Activated T-cell treated with anti-CD3 and anti-CD28 coated beads, Interleukin-2, amount 50 U/mL, for 1 hour (primary cell): ENCODE results near the gene NDUFB10.
"Not testable (repeated sequence)": the region's sequence is repeated elsewhere in the genome, so short reads cannot be mapped to it uniquely, and the experiment has no call there.

Experiments
- DNase-seq: peaks from one replicate; pipeline ENCODE4 v3.0.0-alpha.2; 2020

NDUFB10 gene

DNA sequence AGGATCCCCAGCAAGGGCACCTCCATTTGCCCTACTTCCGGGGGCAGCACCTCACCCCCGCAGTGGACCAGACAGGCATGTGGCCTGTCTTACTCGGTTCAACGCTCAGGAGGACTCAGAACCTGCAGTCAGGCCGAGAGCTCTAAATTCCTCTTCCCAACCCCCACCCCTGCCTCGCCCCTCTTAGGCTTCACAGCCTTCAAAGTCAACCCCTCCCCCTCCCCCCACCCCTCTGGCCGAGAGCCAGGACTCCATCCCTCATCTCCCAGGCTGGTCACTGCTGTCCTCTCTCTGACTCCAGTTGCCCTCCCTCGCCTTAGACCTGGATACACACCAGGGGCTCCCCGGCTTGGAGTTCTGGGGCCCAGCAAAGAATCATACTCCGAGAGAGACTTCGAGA is 33.1 kb upstream of the NDUFB10 start:
- DNase-seq: no peak

DNA sequence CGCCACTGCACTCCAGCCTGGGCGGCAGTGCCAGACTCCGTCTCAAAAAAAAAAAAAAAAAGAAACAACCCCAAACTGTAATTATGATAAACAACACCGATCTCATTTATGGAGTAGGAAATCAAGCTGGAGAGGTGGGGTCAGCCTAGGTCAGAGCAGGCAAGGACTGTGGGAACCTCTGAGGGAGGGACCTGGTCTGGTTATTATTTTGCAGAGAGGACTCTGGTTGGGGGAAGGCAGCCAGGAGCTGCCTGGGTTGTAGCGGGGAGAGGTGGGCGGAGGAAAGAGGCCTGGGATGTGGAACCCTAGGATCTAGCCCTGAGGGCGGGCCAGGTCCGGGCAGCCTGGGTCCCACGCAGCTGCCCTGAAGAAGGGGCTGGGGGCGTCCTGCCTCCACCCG is 30.2 kb upstream of the NDUFB10 start:
- DNase-seq: no peak

DNA sequence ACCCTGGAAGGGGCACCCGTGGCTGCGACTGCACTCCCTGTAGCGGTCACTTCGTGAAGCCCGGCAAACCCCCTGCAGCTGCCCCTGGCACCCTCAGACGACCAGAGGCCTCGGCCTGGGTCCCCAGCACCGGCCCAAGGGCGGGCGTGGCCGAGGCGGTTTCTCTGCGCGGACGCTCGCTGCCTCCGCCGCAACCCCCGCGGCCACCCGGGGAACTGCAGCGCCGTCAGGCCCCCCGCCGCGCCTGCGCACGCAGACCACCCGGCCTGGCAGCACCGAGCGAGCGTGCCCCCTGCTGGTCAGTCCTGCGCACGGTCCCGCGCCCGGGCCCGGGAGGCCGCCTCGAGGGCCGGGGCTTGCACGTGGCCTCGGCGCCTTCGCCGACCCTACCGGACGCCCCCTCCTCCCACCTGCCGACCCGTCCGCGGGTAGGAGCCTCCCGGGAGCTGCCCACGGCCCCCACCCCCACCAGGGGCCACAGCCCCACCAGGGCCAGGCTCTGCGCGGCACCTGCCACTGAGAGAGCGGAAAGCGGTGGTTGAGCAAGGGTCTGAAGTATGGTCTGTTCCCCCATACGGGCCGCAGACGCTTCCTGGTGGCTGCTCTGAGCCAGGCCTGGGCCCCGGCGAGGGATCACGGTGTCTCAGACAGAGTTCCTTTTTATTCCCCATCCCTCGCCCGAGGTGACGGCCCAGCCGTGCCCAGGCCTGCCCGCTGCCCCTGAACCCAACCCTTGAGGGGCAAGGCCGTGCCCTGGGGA is 29.6 kb upstream of the NDUFB10 start:
- DNase-seq: peak; percentile 96

DNA sequence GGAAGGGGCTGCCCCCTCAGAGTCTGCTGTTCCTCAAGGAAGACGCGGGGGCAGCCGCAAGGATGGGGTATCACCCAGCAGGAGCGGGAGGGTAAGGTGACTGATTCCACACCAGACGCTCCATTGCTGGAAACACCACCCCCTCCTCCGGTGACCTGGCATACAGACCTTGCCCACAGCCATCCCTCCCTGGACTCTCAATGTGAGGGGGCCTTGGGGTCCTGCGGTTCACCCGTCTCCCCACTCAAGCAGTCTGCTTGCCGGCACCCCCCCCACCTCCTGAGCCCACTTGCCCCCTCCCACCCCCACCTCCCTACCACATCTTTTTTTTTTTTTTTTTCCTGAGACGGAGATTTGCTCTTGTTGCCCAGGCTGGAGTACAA is 29.0 kb upstream of the NDUFB10 start:
- DNase-seq: no peak

DNA sequence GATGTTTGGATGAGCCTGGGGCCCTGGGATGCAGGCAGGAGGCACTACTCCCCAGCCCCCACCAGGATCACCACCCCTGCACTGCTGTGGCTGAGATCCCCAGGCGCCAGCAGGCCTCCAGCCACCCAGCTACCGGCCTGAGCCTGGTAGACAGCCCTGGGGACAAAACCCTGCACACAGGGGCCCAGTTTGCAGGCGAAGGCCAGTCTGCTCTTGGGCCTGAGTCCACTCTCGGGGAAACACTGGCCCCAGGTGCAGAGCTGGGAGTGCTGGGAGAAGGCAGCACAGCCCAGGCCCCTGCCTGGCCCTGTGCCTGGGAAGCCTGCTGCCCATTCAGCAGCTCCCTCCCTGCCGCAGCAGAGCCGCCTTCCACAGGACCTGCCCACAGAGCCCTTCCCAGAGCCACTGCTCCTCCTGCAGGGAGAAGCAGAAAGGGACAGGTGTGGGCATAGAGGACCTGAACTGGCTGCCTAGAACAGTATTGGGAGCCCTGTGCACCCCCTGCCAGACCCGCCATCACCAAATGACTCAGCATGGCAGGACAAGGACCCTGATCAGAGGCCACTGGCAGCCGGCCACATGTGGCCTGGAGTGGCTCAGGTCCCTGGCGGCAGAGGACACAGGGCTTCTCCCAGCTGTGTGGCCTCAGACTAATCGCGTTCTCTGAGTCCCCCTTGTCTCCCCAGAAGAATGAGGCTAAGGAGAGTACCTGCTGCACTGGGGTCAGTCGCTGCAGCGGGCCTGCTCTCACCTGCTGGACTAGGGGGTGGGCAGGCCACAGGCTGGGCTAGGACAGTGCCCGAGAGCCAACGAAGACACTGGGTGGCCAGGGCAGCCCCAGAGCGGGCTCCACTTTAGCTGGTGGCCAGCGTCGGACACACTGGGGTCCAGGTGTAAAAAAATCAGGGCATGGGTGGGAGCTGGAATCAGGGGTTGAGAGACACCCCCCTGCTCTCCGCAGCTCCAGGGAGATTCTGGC is 27.0 kb upstream of the NDUFB10 start:
- DNase-seq: no peak

DNA sequence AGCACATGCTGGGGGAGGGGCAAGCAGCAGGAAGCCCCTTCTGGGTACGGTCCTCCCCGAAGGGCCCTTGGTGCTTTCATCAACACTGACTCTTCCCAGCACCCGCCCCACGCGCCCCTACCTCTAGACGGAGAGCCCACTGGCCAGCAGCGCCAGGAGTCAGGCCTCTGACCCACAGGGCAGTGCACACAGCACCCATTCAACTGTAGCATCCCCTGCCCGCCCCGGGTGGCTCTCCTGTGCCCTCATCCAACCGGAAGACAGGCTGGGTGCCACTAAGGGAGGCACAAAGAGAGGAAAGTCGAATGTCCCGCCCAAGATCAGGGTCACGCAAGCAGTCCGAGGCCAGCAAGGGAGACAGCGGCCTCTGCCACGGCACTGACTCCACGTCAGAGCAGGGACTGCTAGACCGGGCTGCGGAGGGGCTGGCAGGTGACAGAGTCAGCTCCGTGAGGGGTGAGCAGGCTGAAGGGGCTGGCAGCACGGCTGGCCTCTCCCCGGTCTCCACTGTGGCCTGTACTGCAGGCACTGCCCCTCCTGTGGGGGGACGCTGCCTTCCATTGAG is 26.2 kb upstream of the NDUFB10 start:
- no peak for DNase-seq

DNA sequence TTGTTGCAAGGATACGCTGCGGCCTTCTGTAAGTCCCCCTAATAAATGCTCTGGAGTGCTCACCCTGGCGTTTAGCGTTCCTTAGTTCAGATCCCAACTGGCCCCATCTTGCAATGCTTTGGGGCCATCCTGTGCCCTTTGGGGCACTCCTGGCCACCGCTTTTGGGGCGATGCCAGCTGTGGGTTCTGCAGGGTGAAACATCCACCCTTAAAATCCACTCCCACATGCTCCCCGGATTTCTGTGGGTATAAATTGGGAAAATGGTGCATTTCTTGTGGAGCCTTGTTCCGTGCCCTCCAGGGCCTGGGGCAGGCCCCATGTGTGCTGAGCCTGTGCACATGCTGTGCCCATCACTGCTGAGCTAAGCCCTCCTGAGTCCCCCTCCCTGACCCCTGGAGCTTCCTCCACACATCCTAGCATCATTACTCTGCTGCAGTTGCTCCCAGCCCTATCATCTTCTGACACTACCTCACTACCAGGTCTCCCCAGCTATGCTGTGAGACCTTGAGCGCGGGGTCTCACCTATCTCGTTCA is 22.3 kb upstream of the NDUFB10 start:
- no peak for DNase-seq

DNA sequence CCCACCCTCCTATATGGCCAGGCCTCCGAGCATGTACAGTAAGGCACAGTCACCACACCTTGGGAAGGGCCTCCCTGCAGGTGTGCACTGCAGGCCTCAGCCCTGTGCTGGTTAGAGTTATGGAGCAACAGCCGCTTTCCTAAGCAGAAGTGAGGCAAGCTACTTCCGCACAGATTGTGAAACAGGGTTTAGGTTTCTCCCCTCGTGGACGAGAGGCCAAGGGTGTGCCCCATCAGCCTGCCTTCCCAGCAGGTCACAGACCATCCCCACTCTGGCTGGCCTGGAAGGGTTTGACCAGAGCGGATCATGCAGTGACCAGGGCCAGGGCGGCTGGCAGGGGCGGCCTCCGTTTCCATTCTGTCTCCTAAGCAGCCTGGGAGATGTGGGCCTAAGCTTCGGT is 21.0 kb upstream of the NDUFB10 start:
- no peak for DNase-seq

DNA sequence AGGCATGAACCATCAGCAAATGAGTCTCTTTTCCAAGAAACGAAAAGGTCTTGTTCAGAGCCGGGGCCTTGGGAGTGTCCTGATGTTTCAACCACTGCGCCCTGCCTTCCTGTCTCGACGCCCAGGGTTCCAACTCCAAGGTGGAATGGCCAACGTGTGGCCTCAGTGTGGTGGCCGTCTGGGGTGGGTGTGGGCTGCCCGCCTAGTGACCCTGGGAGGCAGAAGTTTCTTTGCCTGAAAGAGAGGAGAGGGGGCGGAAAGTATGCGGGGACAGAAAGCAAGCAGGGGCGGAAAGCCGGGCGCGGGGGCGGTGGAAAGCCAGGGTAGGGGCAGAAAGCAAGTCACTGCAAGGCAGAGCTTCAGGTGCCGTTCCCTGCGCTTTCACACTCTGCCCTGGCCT is 20.4 kb upstream of the NDUFB10 start:
- DNase-seq: no peak

DNA sequence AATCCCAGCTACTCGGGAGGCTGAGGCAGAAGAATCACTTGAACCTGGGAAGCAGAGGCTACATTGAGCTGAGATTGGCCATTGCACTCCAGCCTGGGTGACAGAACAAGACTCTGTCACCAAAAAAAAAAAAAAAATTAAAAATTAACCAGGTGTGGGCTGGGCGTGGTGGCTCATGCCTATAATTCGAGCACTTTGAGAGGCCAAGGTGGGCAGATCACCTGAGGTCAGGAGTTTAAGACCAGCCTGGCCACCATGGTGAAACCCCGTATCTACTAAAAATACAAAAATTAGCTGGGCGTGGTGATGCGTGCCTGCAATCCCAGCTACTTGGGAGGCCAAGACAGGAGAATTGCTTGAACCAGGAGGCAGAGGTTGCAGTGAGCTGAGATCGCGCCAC is 19.5 kb upstream of the NDUFB10 start:
- DNase-seq: not testable (repeated sequence)

DNA sequence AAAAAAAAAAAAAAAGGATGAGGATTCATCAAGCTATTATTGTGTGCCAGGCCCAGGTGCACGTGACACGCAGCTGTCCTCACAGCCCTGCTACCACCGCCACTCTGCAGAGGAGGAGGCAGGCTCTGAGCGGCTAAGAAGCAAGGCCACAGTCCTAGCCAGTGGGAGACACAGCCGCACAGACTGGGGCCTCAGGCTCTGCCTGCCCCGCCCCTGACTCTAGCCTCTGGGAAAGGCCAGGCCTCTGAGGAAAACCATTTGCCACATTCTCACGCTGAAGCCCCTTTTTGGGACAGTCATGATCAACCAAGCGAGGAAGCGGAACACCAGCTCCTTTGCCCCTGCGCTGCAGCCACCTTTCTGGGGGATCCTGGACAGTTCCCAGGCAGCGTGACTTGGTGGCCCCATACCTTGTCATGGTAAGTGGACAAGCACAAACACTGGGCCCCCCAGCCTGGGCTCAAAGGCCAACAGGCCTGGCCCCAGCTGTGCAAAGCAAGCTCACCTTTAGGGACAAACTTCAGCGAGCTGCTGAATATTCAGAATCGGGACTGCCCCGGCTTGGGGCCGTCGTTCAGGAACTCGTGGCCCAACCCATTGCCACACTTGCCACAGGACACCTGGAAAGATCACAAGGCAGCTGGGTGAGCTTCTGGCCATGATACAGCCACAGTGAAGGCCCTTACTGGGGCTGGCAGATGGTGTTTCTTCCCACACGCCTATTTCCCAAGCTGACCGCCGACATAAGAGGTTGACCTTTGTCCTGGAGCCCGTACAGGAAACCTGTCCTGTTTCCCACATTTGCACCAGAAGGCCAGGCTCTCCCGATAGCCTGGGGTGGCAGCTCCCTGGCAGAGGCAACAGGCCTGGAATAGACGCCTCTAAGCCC is 18.8 kb upstream of the NDUFB10 start:
- no peak for DNase-seq

DNA sequence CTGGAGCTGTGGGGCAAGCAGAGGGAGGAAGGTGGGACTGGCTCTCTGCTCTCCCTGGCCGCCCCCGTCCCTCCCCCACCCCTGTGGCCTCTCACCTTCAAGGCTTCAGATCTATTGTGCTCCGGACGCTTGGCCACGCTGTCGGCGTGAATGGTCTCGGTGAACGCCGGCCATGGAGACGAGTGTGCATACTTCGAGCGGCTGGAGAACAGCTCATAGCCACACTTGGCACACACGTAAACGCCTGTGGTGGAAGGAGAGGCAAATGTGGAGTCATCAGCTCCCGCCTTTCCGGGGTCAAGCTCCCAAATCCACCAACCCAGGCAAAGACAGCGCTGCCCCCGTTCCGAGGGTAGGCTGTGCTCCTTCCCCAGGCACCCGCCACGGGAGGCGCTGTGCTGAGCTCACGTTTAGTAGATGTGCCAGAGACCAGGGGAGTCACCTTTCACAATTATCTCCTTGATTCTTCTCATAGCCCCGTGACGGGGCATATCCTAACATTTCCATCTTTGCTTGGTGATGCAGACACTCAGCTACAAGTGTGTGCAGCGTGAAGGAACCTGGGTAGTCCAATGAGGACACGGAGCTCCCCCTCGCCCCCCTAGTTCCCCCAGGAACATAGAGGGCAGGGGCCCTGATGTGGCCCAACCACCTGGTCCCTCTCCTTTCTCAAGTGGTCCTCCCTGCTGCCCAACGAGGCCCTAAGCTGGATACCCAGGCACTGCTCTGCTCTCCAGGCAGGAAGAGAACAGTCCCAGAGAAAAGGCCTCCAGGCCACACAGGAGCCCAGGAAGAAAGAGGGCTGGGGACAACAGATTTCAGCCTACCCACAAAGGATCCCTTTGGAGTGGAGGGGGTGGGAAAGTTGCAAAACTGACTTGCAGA is 17.9 kb upstream of the NDUFB10 start:
- no peak for DNase-seq

DNA sequence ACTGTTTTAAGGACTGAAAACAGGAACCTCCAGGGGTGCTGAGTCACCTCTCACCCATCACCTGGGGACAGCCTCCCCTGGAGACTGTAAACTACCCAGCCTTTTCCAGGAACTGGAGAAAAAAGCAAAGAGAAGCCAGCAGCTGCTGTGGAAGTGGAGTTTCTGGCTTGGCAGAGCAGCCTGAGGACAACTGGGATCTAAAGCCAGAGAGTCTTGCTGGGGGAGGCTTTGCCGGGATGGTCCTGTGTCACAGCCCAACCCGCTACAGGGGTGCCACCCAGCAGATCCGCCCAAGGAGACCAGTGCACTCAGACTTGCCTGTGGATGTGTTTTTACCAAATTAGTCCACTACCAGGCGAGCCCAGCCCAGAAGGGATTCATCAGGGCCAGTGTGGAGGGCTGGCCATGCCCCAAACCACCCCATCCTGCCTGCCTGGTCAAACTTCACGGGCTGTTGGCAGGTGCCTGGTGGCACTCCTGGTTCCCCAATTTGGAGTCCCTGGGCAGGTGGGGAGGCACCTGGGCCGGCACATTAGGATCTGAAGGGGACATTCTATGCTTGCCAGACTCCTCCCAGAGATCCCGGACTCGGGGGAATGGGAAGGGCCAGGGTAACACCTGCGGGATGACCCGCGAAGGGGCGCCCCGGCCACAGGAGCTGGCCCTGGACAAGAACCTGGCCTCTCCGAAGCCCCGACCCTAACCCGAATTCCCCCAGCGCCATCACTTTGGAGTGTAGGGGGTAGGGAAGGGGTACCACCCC is 17.1 kb upstream of the NDUFB10 start:
- DNase-seq: no peak

DNA sequence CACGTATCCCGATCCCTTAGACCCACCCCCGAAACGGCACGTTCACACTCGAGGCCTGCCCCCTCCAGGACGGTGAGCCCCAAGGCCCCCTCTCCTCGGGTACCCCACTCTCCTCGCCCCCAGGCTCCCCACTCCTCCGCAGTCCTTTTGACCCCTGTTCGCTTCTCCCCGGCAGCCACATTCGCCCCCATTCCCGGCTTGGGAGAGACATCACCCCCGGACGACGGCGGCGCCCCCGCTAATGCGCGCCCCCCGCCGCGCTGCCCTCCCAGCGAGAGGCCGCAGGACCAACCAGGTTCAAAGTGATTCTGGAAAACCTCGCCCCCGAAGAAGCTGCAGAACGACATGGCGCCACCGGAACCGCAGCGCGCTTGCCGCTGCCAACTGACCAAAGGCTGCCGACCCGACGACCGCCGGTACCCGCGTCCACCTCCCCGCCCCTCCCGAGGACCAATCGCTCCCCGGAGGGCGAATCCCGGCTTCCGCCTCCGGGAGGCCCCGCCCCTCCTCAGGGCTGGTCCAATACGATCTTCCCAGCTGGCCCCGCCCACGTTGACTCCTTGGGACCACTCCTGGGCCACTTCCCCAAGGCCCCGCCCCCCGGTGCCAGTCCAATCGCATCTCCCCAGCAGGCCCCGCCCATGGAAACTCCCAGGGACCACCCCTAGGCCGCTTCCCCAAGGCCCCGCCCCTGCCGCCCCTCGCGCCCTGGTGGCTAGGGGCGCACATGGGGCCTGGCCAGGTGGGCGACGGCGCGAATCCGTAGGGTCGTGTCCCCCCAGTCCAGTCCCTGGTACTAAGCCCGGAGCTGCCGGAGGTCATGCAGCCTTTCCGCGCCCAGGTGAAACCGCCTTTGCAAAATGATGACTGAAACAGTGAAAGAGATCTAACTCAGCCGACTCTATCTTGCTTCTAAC is 16.3 kb upstream of the NDUFB10 start, which contains the start of gene MSRB1:
MSRB1 (minus strand) TSS at position 390 of the 917 bp plus-strand sequence; CDS start at position 347, 43 bp downstream.
- peak; percentile 98 for DNase-seq

DNA sequence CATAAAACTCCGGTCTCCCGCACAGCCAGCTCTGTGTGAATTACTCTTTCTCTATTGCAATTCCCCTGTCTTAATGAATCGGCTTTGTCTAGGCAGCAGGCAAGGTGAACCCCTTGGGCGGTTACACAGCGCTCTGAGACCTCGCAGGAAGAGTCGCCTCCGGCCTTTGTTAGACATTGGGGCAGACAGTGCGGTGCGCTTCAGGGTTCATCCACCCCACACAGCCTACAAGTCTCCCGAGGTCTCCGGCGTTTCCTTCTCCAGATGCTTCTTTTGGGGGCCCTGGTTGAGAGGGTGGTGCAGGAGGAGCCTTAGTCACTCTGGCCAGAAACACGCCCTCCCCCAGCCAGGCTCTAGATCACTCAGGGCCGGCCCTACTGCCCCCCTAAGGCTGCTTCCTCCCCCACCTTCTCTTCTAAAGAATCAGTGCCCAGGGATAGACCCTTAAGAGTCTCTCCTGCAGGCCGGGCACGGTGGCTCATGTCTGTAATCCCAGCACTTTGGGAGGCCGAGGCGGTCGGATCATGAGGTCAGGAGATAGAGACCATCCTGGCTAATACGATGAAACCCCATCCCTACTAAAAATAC is 14.6 kb upstream of the NDUFB10 start:
- no peak for DNase-seq

DNA sequence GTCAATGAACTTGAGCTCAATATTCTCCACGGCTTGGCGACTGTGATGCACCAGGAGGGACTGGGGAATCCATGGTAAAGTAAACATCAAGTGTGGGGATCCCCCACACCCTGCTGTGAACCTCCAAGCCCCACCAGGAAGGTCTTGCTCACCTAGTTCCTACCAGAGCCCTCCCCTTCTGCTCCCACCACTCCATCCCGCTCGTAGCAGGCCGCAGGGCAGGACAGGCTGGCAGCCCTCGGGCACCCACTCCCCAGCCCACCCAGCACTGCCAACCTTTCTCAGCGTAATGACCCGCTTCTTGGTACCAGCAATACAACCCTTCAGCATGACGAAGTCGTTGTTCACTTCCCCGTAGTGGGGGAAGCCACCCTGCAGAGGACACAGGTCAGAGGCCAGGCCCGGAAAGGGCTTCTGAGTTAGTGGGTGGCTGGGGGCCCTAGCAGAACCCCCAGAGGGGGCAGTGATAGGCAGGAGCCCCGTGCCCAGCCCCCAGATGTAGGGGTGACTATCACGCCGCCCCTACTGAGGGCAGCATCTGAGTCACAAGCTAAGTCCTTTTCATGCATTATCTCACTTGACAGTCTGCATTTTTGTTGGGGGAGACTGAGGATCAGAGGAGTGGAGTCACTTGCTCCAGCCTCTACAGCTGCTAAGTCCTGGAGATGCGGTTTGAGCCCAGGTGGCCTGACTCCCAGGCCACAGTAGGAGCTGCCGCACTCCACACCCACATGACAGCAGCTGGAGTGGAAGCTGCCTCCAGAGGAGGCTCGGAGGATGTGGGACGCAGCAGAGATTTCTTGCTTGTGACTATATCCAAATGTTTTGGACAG is 13.6 kb upstream of the NDUFB10 start:
- no peak for DNase-seq

DNA sequence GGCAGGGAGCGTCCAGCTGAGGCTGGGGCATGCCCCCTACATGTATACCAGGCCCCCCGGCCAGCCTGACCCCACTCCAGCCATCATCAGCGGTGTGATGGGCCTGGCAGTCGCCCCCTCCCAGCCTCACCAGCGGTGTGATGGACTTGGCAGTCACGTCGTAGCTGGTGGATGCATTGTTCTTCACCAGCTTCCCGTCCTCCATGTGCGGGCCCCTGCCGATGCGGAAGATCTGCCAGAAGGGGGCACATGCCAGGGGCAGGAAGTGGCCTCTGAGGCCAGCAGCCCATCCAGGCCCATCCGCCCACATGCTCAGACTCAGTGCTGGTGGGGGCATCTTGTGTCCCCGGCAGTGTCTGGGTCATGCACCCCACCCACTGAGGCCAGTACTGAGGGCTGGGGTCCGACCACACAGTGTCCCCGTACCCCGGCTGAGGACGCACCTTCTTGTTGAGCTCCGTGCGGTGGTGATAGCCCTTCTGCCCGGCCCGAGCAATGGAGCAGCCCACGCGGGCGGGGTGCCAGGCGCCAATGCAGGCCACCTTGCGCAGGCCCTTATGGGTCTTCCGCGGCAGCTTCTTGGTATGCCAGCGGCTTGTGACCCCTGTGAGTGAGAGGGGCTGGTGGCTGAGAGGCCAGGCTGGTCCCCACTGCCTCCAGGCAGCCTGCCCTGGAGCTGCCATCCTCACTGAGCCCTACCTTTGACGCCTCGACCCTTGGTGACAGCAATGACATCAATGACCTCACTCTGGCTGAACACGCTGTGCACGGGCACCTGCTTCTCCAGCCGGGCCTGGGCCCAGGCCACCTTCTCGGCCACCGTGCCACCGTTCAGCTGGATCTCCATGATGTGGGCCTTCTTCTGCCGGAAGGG is 12.6 kb upstream of the NDUFB10 start:
- no peak for DNase-seq
